ENCODE measurements around the gene ABCG2. TPM values are rescaled to one million over a fixed set of nuclear protein-coding genes. Genes with fewer than 3 reads are reported as not detected.

ABCG2 gene
- total and polyA plus RNA-seq, 2 of the 4 experiments (the other 2 are of a cell fraction): 0.50 to 1.1 TPM

DNA sequence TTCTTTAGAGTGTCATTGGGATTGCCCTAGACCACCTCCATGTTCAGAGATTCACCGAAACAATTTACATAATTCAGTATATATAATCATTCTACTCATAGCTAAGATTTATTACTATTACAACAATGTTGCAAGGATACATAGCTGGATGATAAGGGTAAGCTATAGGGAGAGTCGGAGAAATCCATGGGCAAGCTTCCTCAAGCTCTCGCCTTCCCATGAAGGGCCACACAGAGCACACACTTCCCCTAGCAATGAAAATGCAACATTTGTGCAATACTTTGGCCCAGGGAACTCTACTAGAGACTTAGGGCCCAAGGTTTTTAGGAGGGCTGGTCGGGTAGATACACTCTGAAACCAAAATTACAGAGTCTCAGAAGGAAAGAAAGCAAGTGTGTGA is 49.7 kb upstream of the ABCG2 start:
- Histone ChIP-seq H2BK120ac (ENCODE audit: low read depth, low read length) (no peak overlapping the region), H3K4me2 (ENCODE audit: low read depth, low read length) (no peak overlapping the region), H3K4me1 (ENCODE audit: control insufficient read depth, insufficient read depth, low read length) (no peaks in the 10 kb centered on the region), H2AK9ac (replicated peaks; ENCODE audit: low read depth, low read length, poor library complexity) (no peak overlapping the region), H3K9me3 (ENCODE audit: control insufficient read depth, insufficient read depth, low read length) (no peaks in the 10 kb centered on the region), H4K20me1 (ENCODE audit: insufficient read depth, low read length) (no peaks in the 10 kb centered on the region), H2AK5ac (ENCODE audit: low read depth, low read length) (no peak overlapping the region), H3K9me1 (ENCODE audit: insufficient read depth, low read length) (no peaks in the 10 kb centered on the region), H3K9ac (ENCODE audit: low read depth, low read length) (no peak overlapping the region), H3K27me3 (ENCODE audit: control insufficient read depth, insufficient read depth, low read length) (peaks cover 5% of the 10 kb centered on the region), H3K79me1 (ENCODE audit: low read depth in 1 of 2, low read length in 2 of 2) (no peaks in the 10 kb centered on the region), H2BK5ac (ENCODE audit: low read depth, low read length, poor library complexity, severe bottlenecking) (no peak overlapping the region), H4K5ac (ENCODE audit: low read depth, low read length) (no peak overlapping the region), H3K18ac (ENCODE audit: low read depth, low read length) (no peak overlapping the region), H4K8ac (ENCODE audit: low read depth in 2 of 2, low read length in 2 of 2) (no peak overlapping the region), H3K27ac (ENCODE audit: insufficient read depth, low read length) (no peak overlapping the region), H4K91ac (ENCODE audit: insufficient read depth, low read depth, low read length) (no peak overlapping the region), H3K14ac (replicated peaks; ENCODE audit: low read depth, low read length) (no peak overlapping the region), H3K56ac (ENCODE audit: extremely low read depth, insufficient read depth, low read length) (no peak overlapping the region), H3K36me3 (ENCODE audit: control insufficient read depth, insufficient read depth, low read length) (no peaks in the 10 kb centered on the region), H3K4ac (ENCODE audit: low read depth, low read length) (no peak overlapping the region), H3K23ac (ENCODE audit: low read depth, low read length) (no peak overlapping the region), H2BK20ac (ENCODE audit: low read depth, low read length) (no peak overlapping the region), H3K4me3 (ENCODE audit: insufficient read depth, low read depth, low read length) (no peak overlapping the region), H2AFZ (replicated peaks; ENCODE audit: low read length, poor library complexity) (no peak overlapping the region), H2BK15ac (ENCODE audit: low read depth, low read length) (no peak overlapping the region)
- BruUV-seq (replicated peaks): no TSS peak
- intact Hi-C loops (cut with micrococcal nuclease): no loop called here
- dilution Hi-C loops (cut with HindIII; ENCODE audit: low sequenced_read_pairs, unreplicated experiment): no loop called here
- ChIA-PET CTCF (interaction anchor here (0.6 to 2.9 kb wide), 4 partner anchors 151 to 378 kb away, joined by 3 to 9 read pairs (median 4); no protein-coding TSS in a partner anchor), POLR2A (ENCODE audit: unreplicated experiment) (no interaction called here)
- DNase-seq: no peak
- in situ Hi-C loops (cut with MboI; ENCODE audit: low sequenced_read_pairs): no loop called here
- TF ChIP-seq, protein P1, sequence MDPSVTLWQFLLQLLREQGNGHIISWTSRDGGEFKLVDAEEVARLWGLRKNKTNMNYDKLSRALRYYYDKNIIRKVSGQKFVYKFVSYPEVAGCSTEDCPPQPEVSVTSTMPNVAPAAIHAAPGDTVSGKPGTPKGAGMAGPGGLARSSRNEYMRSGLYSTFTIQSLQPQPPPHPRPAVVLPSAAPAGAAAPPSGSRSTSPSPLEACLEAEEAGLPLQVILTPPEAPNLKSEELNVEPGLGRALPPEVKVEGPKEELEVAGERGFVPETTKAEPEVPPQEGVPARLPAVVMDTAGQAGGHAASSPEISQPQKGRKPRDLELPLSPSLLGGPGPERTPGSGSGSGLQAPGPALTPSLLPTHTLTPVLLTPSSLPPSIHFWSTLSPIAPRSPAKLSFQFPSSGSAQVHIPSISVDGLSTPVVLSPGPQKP (IDR thresholded peaks at IDR 0.05; ENCODE audit: borderline replicate concordance, low read depth, low read length): no peak
- TF ChIP-seq, protein P2, sequence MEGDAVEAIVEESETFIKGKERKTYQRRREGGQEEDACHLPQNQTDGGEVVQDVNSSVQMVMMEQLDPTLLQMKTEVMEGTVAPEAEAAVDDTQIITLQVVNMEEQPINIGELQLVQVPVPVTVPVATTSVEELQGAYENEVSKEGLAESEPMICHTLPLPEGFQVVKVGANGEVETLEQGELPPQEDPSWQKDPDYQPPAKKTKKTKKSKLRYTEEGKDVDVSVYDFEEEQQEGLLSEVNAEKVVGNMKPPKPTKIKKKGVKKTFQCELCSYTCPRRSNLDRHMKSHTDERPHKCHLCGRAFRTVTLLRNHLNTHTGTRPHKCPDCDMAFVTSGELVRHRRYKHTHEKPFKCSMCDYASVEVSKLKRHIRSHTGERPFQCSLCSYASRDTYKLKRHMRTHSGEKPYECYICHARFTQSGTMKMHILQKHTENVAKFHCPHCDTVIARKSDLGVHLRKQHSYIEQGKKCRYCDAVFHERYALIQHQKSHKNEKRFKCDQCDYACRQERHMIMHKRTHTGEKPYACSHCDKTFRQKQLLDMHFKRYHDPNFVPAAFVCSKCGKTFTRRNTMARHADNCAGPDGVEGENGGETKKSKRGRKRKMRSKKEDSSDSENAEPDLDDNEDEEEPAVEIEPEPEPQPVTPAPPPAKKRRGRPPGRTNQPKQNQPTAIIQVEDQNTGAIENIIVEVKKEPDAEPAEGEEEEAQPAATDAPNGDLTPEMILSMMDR (conservative IDR thresholded peaks at IDR 0.05; ENCODE audit: low read depth, low read length): no peak
- no peak for TF ChIP-seq CEBPB (IDR thresholded peaks at IDR 0.05; ENCODE audit: low read depth, low read length)
- no peak for TF ChIP-seq MXI1 (IDR thresholded peaks at IDR 0.05; ENCODE audit: borderline replicate concordance, low read depth, low read length)
- TF ChIP-seq RCOR1 (IDR thresholded peaks at IDR 0.05; ENCODE audit: insufficient replicate concordance, low read length): no peak
- no peak for TF ChIP-seq FOS (IDR thresholded peaks at IDR 0.05; ENCODE audit: low read depth, low read length)
- no peak for TF ChIP-seq RFX5 (IDR thresholded peaks at IDR 0.05; ENCODE audit: low read depth, low read length)
- TF ChIP-seq, protein P3, sequence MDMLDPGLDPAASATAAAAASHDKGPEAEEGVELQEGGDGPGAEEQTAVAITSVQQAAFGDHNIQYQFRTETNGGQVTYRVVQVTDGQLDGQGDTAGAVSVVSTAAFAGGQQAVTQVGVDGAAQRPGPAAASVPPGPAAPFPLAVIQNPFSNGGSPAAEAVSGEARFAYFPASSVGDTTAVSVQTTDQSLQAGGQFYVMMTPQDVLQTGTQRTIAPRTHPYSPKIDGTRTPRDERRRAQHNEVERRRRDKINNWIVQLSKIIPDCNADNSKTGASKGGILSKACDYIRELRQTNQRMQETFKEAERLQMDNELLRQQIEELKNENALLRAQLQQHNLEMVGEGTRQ (IDR thresholded peaks at IDR 0.05; ENCODE audit: low read depth, low read length): no peak
- no peak for TF ChIP-seq RAD21 (IDR thresholded peaks at IDR 0.05; ENCODE audit: low read length)
- TF ChIP-seq BHLHE40 (IDR thresholded peaks at IDR 0.05; ENCODE audit: low read depth, low read length): no peak
- no peak for TF ChIP-seq MAZ (IDR thresholded peaks at IDR 0.05; ENCODE audit: borderline replicate concordance, low read depth, low read length)
- no peak for TF ChIP-seq NFE2L2 (IDR thresholded peaks at IDR 0.05; ENCODE audit: low read depth, low read length)
- no peak for TF ChIP-seq POLR2A (IDR thresholded peaks at IDR 0.05; ENCODE audit: low read depth, low read length)
- no peak for TF ChIP-seq SMC3 (IDR thresholded peaks at IDR 0.05; ENCODE audit: low read depth, low read length)
- TF ChIP-seq MAFK (IDR thresholded peaks at IDR 0.05; ENCODE audit: low read depth, low read length): no peak
- no peak for TF ChIP-seq CHD1 (IDR thresholded peaks at IDR 0.05; ENCODE audit: low read depth, low read length)
- ATAC-seq (ENCODE audit: low read depth): no peak
- no CpG with 5 or more reads among the region's 4 CpGs for WGBS, 2 experiments (ENCODE audit: extremely low coverage in 2 of 2, insufficient read length in 1 of 2)

All from IMR-90 (cell line).